ENCODE results near the gene TEKT2. TPM values are rescaled to one million over a fixed set of nuclear protein-coding genes. Genes with fewer than 3 reads are reported as not detected.

The TEKT2 gene
- total and polyA plus RNA-seq, 2 donors (not counting 3 experiments of a cell fraction or from before 2014, with no cell fraction given), result 0.38 to 0.61 TPM

- Histone ChIP-seq H3K27me3 (ENCODE audit: control insufficient read depth in 2 of 2, insufficient read depth in 2 of 2, low read length in 2 of 2) (peaks cover 5 to 9% of the 10 kb centered on the region in 2 experiments), H3K9me1 (replicated peaks; ENCODE audit: control insufficient read depth, extremely low read depth, insufficient read depth, low read length) (no peaks in the 10 kb centered on the region), H2AFZ (ENCODE audit: low read depth, low read length) (no peak overlapping the region), H3K9ac (replicated peaks; ENCODE audit: extremely low read depth, insufficient read depth, low read length) (no peak overlapping the region), H3K4me3 (replicated peaks in 1 of 3; ENCODE audit: insufficient read depth in 1 of 3, low read depth in 1 of 3, low read length in 3 of 3) (no peak overlapping the region), H3K27ac (ENCODE audit: insufficient read depth, low read depth, low read length) (no peak overlapping the region), H3K36me3 (ENCODE audit: control insufficient read depth in 2 of 2, extremely low read depth in 1 of 2, insufficient read depth in 2 of 2, low read length in 2 of 2) (no peaks in the 10 kb centered on the region), H3K4me2 (ENCODE audit: insufficient read depth, low read length) (no peak overlapping the region), H3K4me1 (ENCODE audit: control insufficient read depth, extremely low read depth, insufficient read depth, low read length) (no peaks in the 10 kb centered on the region), H3K79me2 (ENCODE audit: control insufficient read depth, insufficient read depth, low read length) (no peaks in the 10 kb centered on the region), H4K20me1 (replicated peaks; ENCODE audit: control insufficient read depth, extremely low read depth, insufficient read depth, low read length) (no peaks in the 10 kb centered on the region), H3K9me3 (replicated peaks; ENCODE audit: control insufficient read depth, insufficient read depth, low read length) (no peaks in the 10 kb centered on the region)
- ChIA-PET POLR2A (no interaction called here), CTCF (interaction anchor here (2.2 kb wide), 1 partner anchor 8 kb away, joined by 6 read pairs; no protein-coding TSS in a partner anchor)
- dilution Hi-C loops (cut with MboI; ENCODE audit: extremely low pct_ligation_motif_present, low sequenced_read_pairs) (no loop called here), intact Hi-C loops (cut with micrococcal nuclease) (no loop called here)
- no peak for TF ChIP-seq MYC (IDR thresholded peaks at IDR 0.05; ENCODE audit: low read depth, low read length)
- TF ChIP-seq POLR2AphosphoS5 (IDR thresholded peaks at IDR 0.05; ENCODE audit: insufficient read depth, low read depth, low read length), result no peak
- TF ChIP-seq, protein P1, sequence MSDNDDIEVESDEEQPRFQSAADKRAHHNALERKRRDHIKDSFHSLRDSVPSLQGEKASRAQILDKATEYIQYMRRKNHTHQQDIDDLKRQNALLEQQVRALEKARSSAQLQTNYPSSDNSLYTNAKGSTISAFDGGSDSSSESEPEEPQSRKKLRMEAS (IDR thresholded peaks at IDR 0.05; ENCODE audit: insufficient read depth, insufficient read length), result no peak
- TF ChIP-seq JUN (IDR thresholded peaks at IDR 0.05; ENCODE audit: borderline replicate concordance, insufficient read depth, insufficient read length, low read depth), result no peak
- no peak for TF ChIP-seq GATA2 (IDR thresholded peaks at IDR 0.05; ENCODE audit: insufficient read depth, insufficient read length, low read depth, low read length)
- TF ChIP-seq POLR2A (IDR thresholded peaks at IDR 0.05; ENCODE audit: low read depth, low read length), result no peak
- no peak for TF ChIP-seq FOS (IDR thresholded peaks at IDR 0.05; ENCODE audit: borderline replicate concordance, insufficient read depth, low read length)
- TF ChIP-seq CTCF (IDR thresholded peaks at IDR 0.05; ENCODE audit: extremely low read depth in 1 of 2, insufficient read depth in 1 of 2, low read depth in 1 of 2, low read length in 2 of 2), result no peak
- no peak for TF ChIP-seq EZH2 (IDR thresholded peaks at IDR 0.05; ENCODE audit: borderline replicate concordance, low read depth, low read length, severe bottlenecking)
- no peak for DNase-seq (ENCODE audit: low read depth, low spot score)
- no TSS peak for BruUV-seq (replicated peaks)
- FAIRE-seq, result no peak
These were observed 43.1 kb downstream of the TEKT2 start for GRCh38 chr1:36126797-36127500.
